ENCODE results near the gene PRDM4. TPM values are rescaled to one million over a fixed set of nuclear protein-coding genes. Genes with fewer than 3 reads are reported as not detected.
"Not testable (repeated sequence)": the region's sequence is repeated elsewhere in the genome, so short reads cannot be mapped to it uniquely, and the experiment has no call there.

The PRDM4 gene
- total RNA-seq, 1 donor: 34.3 TPM

DNA sequence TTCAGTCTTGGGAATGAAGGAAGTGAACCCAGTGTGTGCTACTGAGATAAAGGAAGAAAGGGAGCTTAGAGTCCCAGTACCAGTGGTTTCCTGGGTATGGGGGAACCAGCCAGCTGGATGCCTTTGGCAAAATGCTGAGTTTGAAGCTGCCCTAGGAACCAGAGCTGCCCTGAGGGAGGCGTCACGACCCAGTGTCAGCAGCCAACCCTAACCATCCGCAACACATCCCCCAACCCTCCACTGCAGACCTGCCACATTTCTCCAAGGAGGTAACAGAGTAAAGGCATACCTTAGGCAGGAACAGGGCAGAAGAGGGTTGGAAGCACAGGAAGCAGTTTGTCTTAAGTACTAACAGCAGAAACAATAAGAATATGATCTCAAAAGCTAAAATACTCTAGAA lies 28.6 kb downstream of the PRDM4 start:
- H3K4me3 ChIP-seq (ENCODE audit: low read depth, low read length): no peak overlapping the region
- TF ChIP-seq, protein P1, sequence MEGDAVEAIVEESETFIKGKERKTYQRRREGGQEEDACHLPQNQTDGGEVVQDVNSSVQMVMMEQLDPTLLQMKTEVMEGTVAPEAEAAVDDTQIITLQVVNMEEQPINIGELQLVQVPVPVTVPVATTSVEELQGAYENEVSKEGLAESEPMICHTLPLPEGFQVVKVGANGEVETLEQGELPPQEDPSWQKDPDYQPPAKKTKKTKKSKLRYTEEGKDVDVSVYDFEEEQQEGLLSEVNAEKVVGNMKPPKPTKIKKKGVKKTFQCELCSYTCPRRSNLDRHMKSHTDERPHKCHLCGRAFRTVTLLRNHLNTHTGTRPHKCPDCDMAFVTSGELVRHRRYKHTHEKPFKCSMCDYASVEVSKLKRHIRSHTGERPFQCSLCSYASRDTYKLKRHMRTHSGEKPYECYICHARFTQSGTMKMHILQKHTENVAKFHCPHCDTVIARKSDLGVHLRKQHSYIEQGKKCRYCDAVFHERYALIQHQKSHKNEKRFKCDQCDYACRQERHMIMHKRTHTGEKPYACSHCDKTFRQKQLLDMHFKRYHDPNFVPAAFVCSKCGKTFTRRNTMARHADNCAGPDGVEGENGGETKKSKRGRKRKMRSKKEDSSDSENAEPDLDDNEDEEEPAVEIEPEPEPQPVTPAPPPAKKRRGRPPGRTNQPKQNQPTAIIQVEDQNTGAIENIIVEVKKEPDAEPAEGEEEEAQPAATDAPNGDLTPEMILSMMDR (IDR thresholded peaks at IDR 0.05; ENCODE audit: insufficient read depth, low read length): no peak
- no peak for DNase-seq (ENCODE audit: low read depth)

DNA sequence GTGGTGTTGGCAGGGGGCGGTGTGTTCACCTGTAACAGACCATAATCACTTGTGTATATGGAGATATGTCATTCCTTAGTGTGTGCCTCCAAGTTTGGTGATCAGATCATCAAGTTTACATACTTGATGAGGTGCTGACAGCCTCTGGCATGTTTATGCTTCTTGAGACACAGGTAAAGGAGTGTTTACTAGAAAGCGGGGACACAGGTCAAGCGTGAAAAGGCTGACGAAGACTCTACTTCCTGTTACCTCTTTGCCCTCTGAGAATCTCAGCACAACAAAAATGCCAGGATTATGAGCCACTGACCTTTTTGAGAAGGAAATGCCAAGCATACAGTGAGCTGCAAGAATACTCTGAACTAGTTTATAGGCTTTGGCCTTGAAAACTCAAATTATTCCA lies 29.6 kb downstream of the PRDM4 start:
- TF ChIP-seq, protein P1 (IDR thresholded peaks at IDR 0.05; ENCODE audit: insufficient read depth, low read length): no peak
- no peak overlapping the region for H3K4me3 ChIP-seq (ENCODE audit: low read depth, low read length)
- no peak for DNase-seq (ENCODE audit: low read depth)

DNA sequence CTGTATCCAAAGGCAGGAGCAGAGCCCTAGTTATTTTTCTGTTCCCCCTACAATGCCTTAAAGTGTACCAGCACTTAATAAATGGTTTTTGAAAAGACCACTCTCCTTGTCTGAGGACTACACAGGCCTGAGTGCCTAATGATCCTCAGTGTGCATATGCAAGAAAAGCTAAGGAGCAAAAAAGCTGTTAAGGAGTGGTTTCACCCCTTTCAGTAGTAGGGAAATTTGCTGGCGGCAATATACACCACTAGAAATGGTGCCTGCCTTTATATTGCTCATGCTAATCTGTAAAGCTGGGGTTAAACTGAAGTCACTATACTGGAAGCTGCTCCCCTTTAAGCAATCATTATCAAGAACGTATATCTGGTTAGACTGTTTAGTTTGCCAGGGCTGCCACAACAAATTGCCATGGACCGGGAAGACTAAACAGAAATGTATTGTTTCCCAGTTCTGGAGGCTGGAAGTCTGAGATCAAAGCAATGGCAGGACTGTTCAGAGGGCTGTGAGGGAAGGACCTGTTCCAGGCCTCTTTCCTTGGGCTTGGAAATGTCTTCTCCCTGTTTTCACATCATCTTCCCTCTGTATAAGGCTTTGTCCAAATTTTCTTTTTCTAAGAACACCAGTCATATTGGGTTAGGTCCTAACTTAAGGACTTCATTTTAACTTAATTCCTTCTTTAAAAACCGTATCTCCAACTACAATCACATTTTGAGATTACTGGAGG lies 30.2 kb downstream of the PRDM4 start:
- no peak overlapping the region for H3K4me3 ChIP-seq (ENCODE audit: low read depth, low read length)
- TF ChIP-seq, protein P1 (IDR thresholded peaks at IDR 0.05; ENCODE audit: insufficient read depth, low read length): no peak

DNA sequence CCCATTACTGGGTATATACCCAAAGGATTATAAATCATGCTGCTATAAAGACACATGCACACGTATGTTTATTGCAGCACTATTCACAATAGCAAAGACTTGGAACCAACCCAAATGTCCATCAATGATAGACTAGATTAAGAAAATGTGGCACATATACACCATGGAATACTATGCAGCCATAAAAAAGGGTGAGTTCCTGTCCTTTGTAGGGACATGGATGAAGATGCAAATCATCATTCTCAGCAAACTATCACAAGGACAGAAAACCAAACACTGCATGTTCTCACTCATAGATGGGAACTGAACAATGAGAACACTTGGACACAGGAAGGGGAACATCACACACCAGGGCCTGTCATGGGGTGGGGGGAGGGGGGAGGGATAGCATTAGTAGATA lies 33.2 kb downstream of the PRDM4 start:
- not testable (repeated sequence) for DNase-seq (ENCODE audit: low read depth); H3K4me3 ChIP-seq (ENCODE audit: low read depth, low read length)

More for the DNA sequence above, 30.2 kb downstream of the PRDM4 start:
- DNase-seq (ENCODE audit: low read depth): no peak

DNA sequence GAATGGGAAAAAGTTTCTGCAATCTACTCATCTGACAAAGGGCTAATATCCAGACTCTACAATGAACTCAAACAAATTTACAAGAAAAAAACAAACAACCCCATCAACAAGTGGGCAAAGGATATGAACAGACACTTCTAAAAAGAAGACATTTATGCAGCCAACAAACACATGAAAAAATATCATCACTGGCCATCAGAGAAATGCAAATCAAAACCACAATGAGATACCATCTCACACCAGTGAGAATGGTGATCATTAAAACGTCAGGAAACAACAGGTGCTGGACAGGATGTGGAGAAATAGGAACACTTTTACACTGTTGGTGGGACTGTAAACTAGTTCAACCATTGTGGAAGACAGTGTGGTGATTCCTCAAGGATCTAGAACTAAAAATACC lies 33.6 kb downstream of the PRDM4 start:
- not testable (repeated sequence) for H3K4me3 ChIP-seq (ENCODE audit: low read depth, low read length); DNase-seq (ENCODE audit: low read depth)

DNA sequence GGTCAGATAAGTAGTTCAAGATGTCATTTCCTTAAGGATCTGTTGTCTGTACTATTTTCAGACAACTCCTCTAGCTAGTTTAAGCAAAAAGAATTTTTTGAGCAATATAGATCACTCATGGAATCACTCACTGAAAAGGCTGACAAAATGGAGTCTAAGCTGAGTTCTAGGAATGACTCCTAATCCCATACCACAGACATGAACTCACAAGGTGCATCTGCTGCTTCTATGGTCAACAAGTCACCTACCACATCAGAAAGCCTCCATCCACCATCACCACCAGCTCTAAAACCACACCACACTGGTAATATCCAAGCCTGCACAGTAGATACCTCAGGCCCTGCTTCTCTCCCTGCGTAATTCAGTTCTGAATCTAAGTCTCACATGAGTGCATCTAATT lies 42.3 kb downstream of the PRDM4 start:
- no peak overlapping the region for H3K4me3 ChIP-seq (ENCODE audit: low read depth, low read length)
- no peak for DNase-seq (ENCODE audit: low read depth)
- TF ChIP-seq, protein P1 (IDR thresholded peaks at IDR 0.05; ENCODE audit: insufficient read depth, low read length): no peak

DNA sequence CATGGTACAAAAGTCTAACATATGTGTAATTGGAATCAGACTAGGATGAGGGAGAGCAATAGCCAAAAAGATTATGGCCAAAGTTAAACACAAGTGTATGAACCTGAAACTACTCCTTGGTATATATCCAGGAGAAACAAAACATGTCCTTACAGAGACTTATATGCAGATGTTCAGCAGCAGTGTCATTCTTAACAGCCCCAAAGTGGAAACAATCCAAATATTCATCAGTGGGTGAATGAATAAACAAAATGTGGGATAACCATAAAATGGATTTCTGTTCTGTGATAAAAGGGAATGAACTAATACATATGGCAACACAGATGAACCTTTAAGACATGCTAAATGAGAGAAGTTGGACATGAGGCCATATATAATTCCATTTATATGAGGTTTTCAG lies 45.2 kb downstream of the PRDM4 start:
- TF ChIP-seq, protein P1 (IDR thresholded peaks at IDR 0.05; ENCODE audit: insufficient read depth, low read length): no peak
- DNase-seq (ENCODE audit: low read depth): no peak
- no peak overlapping the region for H3K4me3 ChIP-seq (ENCODE audit: low read depth, low read length)

DNA sequence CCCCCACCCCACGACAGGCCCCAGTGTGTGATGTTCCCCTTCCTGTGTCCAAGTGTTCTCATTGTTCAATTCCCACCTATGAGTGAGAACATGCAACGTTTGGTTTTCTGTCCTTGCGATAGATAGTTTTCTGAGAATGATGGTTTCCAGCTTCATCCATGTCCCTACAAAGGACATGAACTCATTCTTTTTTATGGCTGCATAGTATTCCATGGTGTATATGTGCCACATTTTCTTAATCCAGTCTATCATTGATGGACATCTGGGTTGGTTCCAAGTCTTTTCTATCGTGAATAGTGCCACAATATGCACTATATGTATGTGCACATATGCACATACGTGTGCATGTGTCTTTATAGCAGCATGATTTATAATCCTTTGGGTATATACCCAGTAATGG lies 55.4 kb downstream of the PRDM4 start:
- not testable (repeated sequence) for DNase-seq (ENCODE audit: low read depth); H3K4me3 ChIP-seq (ENCODE audit: low read depth, low read length)

Data from fibroblast of the aortic adventitia (primary cell).